HAP-1 (cell line): Measurements from ENCODE around the gene THEM4.
"Not testable (repeated sequence)": the region's sequence is repeated elsewhere in the genome, so short reads cannot be mapped to it uniquely, and the experiment has no call there.

ENCODE experiments used
- DNase-seq, 2 experiments: peaks; one replicate each; pipeline ENCODE4 v3.0.0-alpha.2; 2016 to 2020; ENCODE audit warnings: low spot score in 2 of 2
- H3K27me3 ChIP-seq: fragments of 250-450 bp; sonication (Bioruptor Pico); 2 replicates; pipeline ENCODE4 v1.5.1; 2020; ENCODE audit warnings: low read depth, mild to moderate bottlenecking, moderate library complexity
- H3K36me3 ChIP-seq: fragments of 250-450 bp; sonication (Bioruptor Pico); replicated peaks from 2 replicates; pipeline ENCODE4 v1.5.1; 2020; ENCODE audit warnings: mild to moderate bottlenecking
- H3K4me1 ChIP-seq: fragments of 250-450 bp; sonication (Bioruptor Pico); 2 replicates; pipeline ENCODE4 v1.5.1; 2020; ENCODE audit warnings: mild to moderate bottlenecking
- H3K4me3 ChIP-seq: fragments of 250-450 bp; sonication (Bioruptor Pico); 2 replicates; pipeline ENCODE4 v1.5.1; 2020; ENCODE audit warnings: mild to moderate bottlenecking, moderate library complexity
- H3K9me3 ChIP-seq: fragments of 250-450 bp; sonication (Bioruptor Pico); 2 replicates; pipeline ENCODE4 v1.5.1; 2020; ENCODE audit warnings: mild to moderate bottlenecking, moderate library complexity
- in situ Hi-C: fragments of 300-500 bp; cut with MboI; formaldehyde crosslinking; loops from 3 replicates; pipeline ENCODE4 v1.14.3; 2020; ENCODE audit warnings: low sequenced_read_pairs, inconsistent platforms, mixed read lengths

Gene THEM4

DNA sequence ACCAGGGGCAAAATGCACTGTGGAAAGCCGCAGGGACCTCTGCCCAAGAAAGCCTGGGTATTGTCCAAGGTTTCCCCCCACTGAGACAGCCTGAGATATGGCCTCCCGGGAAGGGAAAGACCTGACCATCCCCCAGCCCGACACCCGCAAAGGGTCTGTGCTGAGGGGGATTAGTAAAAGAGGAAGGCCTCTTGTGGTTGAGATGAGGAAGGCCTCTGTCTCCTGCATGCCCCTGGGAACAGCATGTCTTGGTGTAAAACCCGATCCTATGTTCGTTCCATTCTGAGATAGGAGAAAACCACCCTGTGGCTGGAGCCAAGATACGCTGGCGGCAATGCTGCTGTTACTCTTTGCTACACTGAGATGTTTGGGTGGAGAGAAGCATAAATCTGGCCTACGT, 36.5 kb downstream of the THEM4 start:
- H3K36me3 ChIP-seq, in situ Hi-C loops, H3K4me3 ChIP-seq, H3K27me3 ChIP-seq, H3K4me1 ChIP-seq, H3K9me3 ChIP-seq, DNase-seq: not testable (repeated sequence)

DNA sequence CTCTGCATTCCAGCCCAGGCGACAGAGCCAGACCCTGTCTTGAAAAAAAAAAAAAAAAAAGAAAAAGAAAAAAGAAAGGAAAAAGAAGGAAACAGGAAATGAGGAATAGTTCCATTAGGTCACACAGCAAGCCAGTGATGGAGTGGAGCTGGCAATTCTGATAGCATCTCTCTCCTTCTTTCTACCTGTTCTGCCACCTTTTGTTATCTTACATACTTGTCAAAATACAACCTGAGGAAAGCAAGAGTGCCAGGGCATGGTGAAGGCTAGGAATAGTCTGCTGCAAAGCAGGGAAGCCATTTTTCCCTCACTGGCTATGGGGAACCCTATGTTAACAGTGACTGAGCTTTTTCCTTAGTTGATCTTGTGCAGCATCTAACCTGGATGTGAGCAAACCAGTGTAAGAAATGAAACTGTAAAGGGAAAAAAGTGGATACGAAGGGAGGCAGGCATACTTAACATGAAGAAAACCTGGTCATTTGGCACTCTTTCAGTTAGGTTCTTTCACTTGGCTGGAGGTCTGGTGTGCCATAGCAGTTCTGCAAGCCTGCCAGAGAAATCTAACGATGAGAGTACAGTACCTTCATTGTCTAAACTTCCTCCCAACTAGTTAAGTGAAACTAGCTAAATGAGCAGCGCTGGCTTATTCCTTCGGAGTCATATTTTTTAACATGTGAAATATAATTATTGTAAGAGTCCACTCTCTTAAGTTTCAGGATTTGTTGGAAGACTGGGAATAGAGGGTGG, 37.9 kb downstream of the THEM4 start:
- H3K36me3 ChIP-seq, result no peaks in the 10 kb centered on the region

DNA sequence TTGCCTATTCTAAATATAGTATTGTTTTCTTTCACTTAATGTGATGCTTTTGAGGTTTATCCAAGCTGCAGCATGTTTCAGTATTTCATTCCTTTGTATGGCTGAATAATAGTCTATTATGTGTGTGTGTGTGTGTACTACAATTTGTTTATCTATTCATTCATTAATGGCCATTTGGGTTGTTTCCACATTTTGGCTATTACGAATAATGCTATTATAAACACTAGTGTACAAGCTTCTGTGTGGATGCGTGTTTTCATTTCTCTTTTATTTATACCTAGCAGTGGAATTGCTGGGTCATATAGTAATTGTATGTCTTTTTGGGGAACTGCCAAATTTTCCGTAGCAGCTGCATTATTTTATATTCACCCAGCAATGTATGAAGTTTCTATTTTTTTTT, 40.8 kb downstream of the THEM4 start:
- in situ Hi-C loops, result loop anchor here (10.0 kb wide), 1 partner anchor 64 kb away; the partner anchor contains the start of gene LINGO4
- H3K9me3 ChIP-seq, result no peaks in the 10 kb centered on the region
- peaks cover 4% of the 10 kb centered on the region for H3K4me1 ChIP-seq
- no peaks in the 10 kb centered on the region for H3K36me3 ChIP-seq
- no peaks in the 10 kb centered on the region for H3K27me3 ChIP-seq
- no peak overlapping the region for H3K4me3 ChIP-seq
- DNase-seq, result no peak

More for the DNA sequence above, 37.9 kb downstream of the THEM4 start:
- in situ Hi-C loops, result no loop called here
- H3K4me1 ChIP-seq, result peaks cover 4% of the 10 kb centered on the region
- H3K9me3 ChIP-seq, result no peaks in the 10 kb centered on the region
- H3K27me3 ChIP-seq, result no peaks in the 10 kb centered on the region
- no peak for DNase-seq
- no peak overlapping the region for H3K4me3 ChIP-seq

DNA sequence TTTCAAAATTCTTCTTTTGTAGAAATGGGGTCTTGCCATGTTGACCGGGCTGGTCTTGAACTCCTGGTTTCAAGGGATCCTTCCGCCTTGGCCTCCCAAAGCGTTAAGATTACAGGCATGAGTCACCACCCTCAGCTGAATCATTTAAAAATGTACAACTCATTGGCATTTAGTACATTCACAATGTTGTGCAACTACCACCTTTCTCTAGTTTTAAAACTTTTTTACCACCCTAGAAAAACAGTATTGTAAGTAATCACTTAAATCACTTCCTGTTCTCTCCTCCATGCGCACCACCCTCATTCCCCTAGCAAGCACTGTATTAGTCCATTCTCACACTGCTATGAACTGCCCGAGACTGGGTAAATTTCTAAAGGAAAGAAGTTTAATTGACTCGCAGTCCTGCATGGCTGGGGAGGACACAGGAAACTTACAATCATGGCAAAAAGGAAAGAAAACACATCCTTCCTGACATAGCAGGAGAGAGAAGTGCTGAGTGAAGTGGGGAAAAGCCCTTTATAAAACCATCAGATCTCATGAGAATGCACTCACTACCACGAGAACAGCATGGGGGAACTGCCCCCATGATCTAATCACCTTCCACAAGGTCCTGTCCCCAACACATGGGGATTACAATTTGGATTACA, 41.4 kb downstream of the THEM4 start:
- no peaks in the 10 kb centered on the region for H3K9me3 ChIP-seq
- in situ Hi-C loops, result loop anchor here (10.0 kb wide), 1 partner anchor 63 kb away; the partner anchor contains the start of gene LINGO4
- H3K36me3 ChIP-seq, result no peaks in the 10 kb centered on the region
- no peak overlapping the region for H3K4me3 ChIP-seq
- no peaks in the 10 kb centered on the region for H3K27me3 ChIP-seq
- no peak for DNase-seq
- H3K4me1 ChIP-seq, result peaks cover 4% of the 10 kb centered on the region

DNA sequence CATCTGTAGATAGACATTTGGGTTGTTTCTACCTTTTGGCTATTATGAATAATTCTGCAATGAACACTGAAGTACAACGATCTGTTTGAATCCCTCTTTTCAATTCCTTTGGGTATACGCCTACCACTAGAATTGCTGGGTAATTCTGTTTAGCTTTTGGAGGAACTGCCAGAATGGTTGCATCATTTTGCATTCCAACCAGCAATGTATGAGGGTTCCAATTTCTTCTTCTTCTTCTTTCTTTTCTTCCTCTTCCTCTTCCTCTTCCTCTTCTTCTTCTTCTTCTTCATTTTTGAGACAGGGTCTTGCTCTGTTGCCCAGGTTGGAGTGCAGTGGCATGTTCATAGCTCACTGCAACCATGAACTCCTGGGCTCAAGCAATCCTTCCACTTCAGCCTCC, 42.0 kb downstream of the THEM4 start:
- H3K27me3 ChIP-seq, result no peaks in the 10 kb centered on the region
- H3K9me3 ChIP-seq, result no peaks in the 10 kb centered on the region
- peaks cover 4% of the 10 kb centered on the region for H3K4me1 ChIP-seq
- no peak overlapping the region for H3K4me3 ChIP-seq
- DNase-seq, result no peak
- in situ Hi-C loops, result loop anchor here (10.0 kb wide), 1 partner anchor 63 kb away; the partner anchor contains the start of gene LINGO4
- no peaks in the 10 kb centered on the region for H3K36me3 ChIP-seq

DNA sequence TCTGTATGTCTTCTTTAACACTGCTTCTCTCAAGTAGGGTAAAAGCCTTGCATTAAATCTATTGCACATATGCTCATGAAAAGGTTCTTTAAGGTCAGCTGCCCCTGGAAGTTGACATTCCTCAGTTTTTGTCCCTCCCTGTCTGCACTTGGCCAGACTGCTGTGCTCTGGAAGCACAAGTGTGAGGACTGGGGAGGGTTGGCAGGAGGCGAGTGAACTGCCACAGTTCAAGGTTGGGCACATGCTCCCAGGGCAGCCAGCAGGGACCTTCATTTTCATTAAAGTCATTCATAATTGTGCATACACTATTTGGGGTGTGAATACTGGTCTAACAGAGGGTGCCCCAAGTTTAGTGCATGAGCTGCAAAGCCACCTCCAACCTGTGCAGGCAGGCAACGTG, 44.9 kb downstream of the THEM4 start:
- peaks cover 9% of the 10 kb centered on the region for H3K4me1 ChIP-seq
- H3K9me3 ChIP-seq, result no peaks in the 10 kb centered on the region
- H3K4me3 ChIP-seq, result no peak overlapping the region
- in situ Hi-C loops, result loop anchor here (10.0 kb wide), 1 partner anchor 60 kb away; the partner anchor contains the start of gene LINGO4
- H3K36me3 ChIP-seq, result no peaks in the 10 kb centered on the region
- no peaks in the 10 kb centered on the region for H3K27me3 ChIP-seq
- DNase-seq, result no peak

DNA sequence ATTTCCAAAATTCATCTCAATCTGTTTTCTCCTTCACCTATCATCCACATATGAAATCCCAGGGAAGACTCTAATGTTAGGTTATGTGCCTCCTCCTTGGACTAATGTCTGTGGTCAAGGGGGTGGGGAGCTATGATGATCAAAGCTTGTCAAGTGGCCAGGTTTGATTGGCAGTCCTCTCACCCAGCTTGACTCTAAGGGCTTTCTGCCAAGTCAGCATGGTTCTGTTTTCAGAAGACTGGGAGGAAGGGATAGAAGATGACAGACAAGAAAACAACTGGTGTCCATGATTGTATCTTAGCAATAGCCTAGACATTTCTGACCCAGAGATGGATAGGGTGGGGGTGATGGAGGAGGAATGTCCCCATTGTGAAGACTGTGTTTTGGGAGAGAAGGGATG, 46.7 kb downstream of the THEM4 start:
- in situ Hi-C loops, result loop anchor here (10.0 kb wide), 1 partner anchor 58 kb away; the partner anchor contains the start of gene LINGO4
- no peak for DNase-seq
- H3K4me3 ChIP-seq, result no peak overlapping the region
- no peaks in the 10 kb centered on the region for H3K36me3 ChIP-seq
- H3K27me3 ChIP-seq, result no peaks in the 10 kb centered on the region
- no peaks in the 10 kb centered on the region for H3K9me3 ChIP-seq
- peaks cover 4% of the 10 kb centered on the region for H3K4me1 ChIP-seq

DNA sequence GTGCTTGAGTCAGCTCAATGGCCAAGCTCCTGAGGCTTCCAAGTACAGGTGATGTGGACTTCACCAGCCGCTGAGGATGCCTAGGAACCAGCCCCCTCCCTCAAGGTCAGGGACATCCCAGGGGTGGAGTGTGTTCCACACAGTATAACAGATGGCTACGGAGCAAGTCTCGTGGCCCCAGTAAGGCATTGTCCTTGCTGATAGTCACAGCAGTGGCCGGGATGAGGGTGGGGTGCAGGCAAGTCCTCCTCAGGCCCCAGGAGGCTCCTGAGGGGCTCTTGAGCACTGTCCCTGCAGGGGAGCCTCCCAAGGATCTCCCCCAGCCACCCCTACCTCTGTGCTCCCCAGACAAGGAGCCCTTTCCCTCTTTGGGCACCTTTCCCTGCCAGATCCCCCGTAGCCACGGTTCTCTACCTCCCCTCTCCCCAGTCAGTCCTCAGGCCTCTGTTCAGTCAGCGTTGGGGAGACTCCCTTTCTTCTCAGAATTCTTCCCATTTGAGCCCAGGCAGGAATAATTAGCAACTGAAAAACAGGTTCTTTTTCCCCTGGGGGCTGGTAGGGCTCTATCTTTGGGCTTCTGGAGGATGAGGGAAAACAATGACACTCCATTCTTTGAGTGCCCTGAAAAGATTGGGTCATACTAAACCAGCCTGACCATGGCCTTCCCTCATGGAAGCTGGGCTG, 48.7 kb downstream of the THEM4 start:
- H3K27me3 ChIP-seq, result no peaks in the 10 kb centered on the region
- in situ Hi-C loops, result loop anchor here (10.0 kb wide), 1 partner anchor 56 kb away; the partner anchor contains the start of gene LINGO4

DNA sequence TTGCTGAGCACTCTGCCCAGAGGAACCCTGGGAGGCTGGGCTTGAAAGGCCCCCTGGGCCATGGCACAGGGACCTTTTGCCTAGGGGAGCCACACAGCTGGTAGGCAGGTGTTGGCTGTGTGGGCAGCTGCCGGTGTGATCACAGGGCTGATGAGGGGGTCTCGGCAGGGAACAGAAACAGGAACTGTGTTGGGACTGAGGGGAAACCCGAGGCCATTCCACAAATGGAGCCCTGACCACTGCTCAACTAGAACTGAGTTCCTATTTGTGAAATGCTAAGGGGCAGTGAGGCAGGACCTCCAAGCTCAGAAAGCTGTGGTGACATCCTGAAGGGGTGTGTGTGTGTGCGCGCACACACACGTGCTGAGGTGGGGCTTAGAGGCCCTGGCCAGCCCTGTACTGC, 49.4 kb downstream of the THEM4 start:
- no peak for DNase-seq
- in situ Hi-C loops, result loop anchor here (10.0 kb wide), 1 partner anchor 55 kb away; the partner anchor contains the start of gene LINGO4
- no peaks in the 10 kb centered on the region for H3K36me3 ChIP-seq
- H3K4me3 ChIP-seq, result no peak overlapping the region
- no peaks in the 10 kb centered on the region for H3K27me3 ChIP-seq
- H3K9me3 ChIP-seq, result no peaks in the 10 kb centered on the region
- peaks cover 4% of the 10 kb centered on the region for H3K4me1 ChIP-seq

More for the DNA sequence above, 48.7 kb downstream of the THEM4 start:
- Histone ChIP-seq H3K4me1 (peaks cover 4% of the 10 kb centered on the region), H3K9me3 (no peaks in the 10 kb centered on the region), H3K4me3 (no peak overlapping the region), H3K36me3 (no peaks in the 10 kb centered on the region)
- DNase-seq, result peak; percentile 11 to 44

DNA sequence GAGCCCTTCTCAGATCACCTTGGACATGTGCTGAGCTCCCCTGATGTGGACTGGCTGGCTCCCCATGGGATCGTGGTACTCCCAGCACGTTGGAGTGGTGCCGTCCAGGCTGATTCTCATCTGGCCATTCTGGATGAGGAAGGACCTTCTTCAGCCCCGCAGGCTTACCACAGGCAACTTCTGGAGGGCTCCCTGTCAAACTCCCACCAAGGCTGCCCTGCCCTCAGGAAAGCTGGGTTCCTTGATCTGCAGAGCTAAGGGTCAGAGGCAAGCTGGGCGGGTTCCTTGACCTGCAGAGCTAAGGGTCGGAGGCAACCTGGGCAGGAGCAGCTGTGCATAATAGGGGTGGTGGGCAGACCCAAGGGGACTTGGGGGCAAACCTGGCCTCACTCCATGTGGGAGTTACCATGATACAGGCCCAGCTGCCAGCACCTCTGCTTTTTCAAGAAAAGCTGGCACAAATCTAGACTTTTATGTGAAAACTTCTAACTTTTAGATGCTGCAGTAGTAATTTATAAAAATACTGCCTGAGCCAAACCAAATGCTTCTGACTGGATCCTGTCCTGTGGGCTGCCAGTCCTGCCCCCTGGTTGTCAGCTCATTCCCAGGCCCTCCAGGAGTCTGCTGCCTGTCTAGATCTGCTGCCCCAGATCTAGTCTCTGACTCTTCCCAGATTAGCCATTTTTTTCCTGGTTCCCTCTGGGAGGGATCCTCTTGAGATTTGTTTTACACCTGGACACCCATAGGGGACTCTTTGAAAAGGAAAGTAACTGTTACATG, 50.2 kb downstream of the THEM4 start:
- Histone ChIP-seq H3K9me3 (no peaks in the 10 kb centered on the region), H3K27me3 (no peaks in the 10 kb centered on the region)
- in situ Hi-C loops, result no loop called here

DNA sequence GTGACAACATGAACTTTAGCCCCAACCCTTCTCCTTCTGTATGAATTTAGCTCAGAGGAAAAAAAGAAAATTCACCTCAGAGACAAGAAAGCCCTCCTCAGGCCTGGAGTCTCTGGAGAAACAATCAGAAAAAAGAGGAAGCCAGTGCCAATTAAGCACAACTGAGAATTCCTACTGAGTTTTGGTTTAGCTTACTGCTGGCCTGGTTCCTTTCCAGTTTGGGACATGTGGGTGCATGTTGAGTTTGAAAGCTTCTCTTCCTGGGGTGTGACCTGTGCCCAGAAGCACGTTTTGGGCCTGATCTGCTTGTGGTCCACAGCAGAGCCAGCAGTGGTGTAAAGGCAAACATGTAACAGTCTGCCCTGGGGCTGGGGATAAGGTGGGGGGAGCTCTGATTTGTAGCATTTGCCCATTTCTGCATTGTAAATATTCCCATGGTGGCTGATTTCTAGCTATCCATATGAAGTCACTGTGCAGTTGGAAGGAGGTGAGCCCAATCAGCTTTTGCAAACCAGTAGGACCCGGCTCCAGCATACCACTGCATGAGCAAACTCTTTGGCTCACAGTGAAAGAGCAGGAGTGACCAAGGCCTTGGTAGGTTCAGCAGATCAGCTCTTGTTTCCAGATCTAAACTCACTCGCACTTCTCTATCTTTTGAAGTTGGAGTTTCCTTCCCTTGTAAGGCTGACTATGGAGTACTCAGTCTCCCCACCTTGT, 51.1 kb downstream of the THEM4 start:
- DNase-seq, result no peak
- Histone ChIP-seq H3K27me3 (no peaks in the 10 kb centered on the region), H3K36me3 (no peaks in the 10 kb centered on the region), H3K9me3 (no peaks in the 10 kb centered on the region), H3K4me3 (no peak overlapping the region), H3K4me1 (peaks cover 4% of the 10 kb centered on the region; the same call in 1 of the 2 replicates)
- in situ Hi-C loops, result no loop called here

More for the DNA sequence above, 50.2 kb downstream of the THEM4 start:
- DNase-seq, result no peak
- H3K4me1 ChIP-seq, result peaks cover 4% of the 10 kb centered on the region; the same call in 1 of the 2 replicates
- H3K4me3 ChIP-seq, result no peak overlapping the region
- no peaks in the 10 kb centered on the region for H3K36me3 ChIP-seq

DNA sequence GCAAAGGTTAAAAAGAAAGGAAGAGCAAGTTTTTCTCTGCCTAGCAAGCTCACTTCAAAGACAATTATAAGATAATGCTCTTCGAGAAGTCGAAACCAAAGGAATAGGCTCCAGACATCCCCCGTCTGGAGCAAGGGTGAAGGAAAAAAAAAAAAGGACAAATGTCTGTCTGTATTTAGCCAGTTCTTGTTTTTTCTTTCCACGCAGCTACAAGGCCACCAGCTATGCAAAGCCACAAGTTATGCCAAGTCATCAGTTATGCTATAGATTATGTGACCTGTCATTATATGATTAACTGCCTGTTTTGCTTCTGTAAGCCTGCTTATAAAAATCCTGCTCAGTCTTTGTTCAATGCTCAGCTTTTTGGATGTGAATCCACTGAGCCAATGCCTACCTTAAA, 53.4 kb downstream of the THEM4 start:
- DNase-seq, result no peak
- Histone ChIP-seq H3K9me3 (no peaks in the 10 kb centered on the region), H3K27me3 (peaks cover 10% of the 10 kb centered on the region; the same call in 1 of the 2 replicates), H3K4me1 (peaks cover 4% of the 10 kb centered on the region; the same call in 1 of the 2 replicates), H3K36me3 (no peaks in the 10 kb centered on the region), H3K4me3 (no peak overlapping the region)
- in situ Hi-C loops, result no loop called here
